Hepatocyte (in vitro differentiated cells): ENCODE measurements around the gene MICAL3. TPM values are rescaled to one million over a fixed set of nuclear protein-coding genes. Genes with fewer than 3 reads are reported as not detected.
A peak's percentile ranks its signal among the peaks of the same experiment; 100 is the strongest.

Source experiments
- DNase-seq: peaks from one replicate; pipeline ENCODE4 v3.0.0-alpha.2; 2016; ENCODE audit warnings: low spot score
- H2AFZ ChIP-seq: fragments of 200-600 bp; sonication (generic); 2 replicates; pipeline ENCODE4 v1.6.0; 2016; ENCODE audit warnings: antibody characterized with exemption, mild to moderate bottlenecking
- H3K27ac ChIP-seq: fragments of 200-600 bp; sonication (generic); 2 replicates; pipeline ENCODE4 v1.5.1; 2016; ENCODE audit warnings: mild to moderate bottlenecking
- H3K27me3 ChIP-seq: fragments of 200-600 bp; sonication (generic); 2 replicates; pipeline ENCODE4 v1.6.1; 2016
- H3K36me3 ChIP-seq: fragments of 200-600 bp; sonication (generic); replicated peaks from 2 replicates; pipeline ENCODE4 v1.5.1; 2016; ENCODE audit warnings: low read depth; ENCODE audit not compliant: insufficient read depth
- H3K4me1 ChIP-seq: fragments of 200-600 bp; sonication (generic); 2 replicates; pipeline ENCODE4 v1.5.1; 2016; ENCODE audit warnings: mild to moderate bottlenecking, moderate library complexity; ENCODE audit not compliant: insufficient read depth
- H3K4me2 ChIP-seq: fragments of 200-600 bp; sonication (generic); 2 replicates; pipeline ENCODE4 v1.6.0; 2016
- H3K4me3 ChIP-seq: fragments of 200-600 bp; sonication (generic); 2 replicates; pipeline ENCODE4 v1.5.1; 2016; ENCODE audit warnings: mild to moderate bottlenecking
- H3K79me2 ChIP-seq: fragments of 200-600 bp; sonication (generic); 2 replicates; pipeline ENCODE4 v1.6.0; 2017; ENCODE audit warnings: mild to moderate bottlenecking
- H3K9me2 ChIP-seq: fragments of 200-600 bp; sonication (generic); replicated peaks from 2 replicates; pipeline ENCODE4 v1.6.0; 2017; ENCODE audit warnings: mild to moderate bottlenecking; ENCODE audit not compliant: insufficient read depth
- H3K9me3 ChIP-seq: fragments of 200-600 bp; sonication (generic); 2 replicates; pipeline ENCODE4 v1.5.1; 2016; ENCODE audit warnings: low read depth, mild to moderate bottlenecking
- H4K20me1 ChIP-seq: fragments of 200-600 bp; sonication (generic); 2 replicates; pipeline ENCODE4 v1.6.0; 2016; ENCODE audit warnings: mild to moderate bottlenecking; ENCODE audit not compliant: insufficient read depth, poor library complexity, severe bottlenecking
- CTCF ChIP-seq: fragments of 200-600 bp; sonication (generic); IDR thresholded peaks from 2 replicates; pipeline ENCODE4 v1.5.1; 2016; ENCODE audit warnings: antibody characterized with exemption, mild to moderate bottlenecking; ENCODE audit not compliant: poor library complexity
- EZH2 ChIP-seq: fragments of 200-600 bp; sonication (generic); IDR thresholded peaks from 2 replicates; pipeline ENCODE4 v1.6.1; 2016; ENCODE audit warnings: antibody characterized with exemption, mild to moderate bottlenecking, borderline replicate concordance
- EZH2phosphoT487 ChIP-seq: fragments of 200-600 bp; sonication (generic); IDR thresholded peaks from one replicate; pipeline ENCODE4 v1.6.1; 2018; ENCODE audit warnings: antibody characterized with exemption, mild to moderate bottlenecking, low read depth, moderate library complexity; ENCODE audit not compliant: unreplicated experiment, severe bottlenecking
- WGBS: methylation state at CpG from one replicate; pipeline ENCODE4 v1.1.6; 2016; ENCODE audit warnings: low lambda C conversion rate; ENCODE audit errors: missing lambda C conversion rate; 5-methylcytosine and 5-hydroxymethylcytosine counted together
- polyA plus RNA-seq: library from polyadenylated mRNA; unstranded; fragments of >200 nt; fragmentation: Nextera tagmentation; extraction: Ambion mirVana; gene quantifications from 2 replicates; pipeline ENCODE4 v1.2.1, GENCODE V29; 2016
- total RNA-seq: library from RNA; depleted of rRNA; stranded (reverse); fragments of >200 nt; gene quantifications from 2 replicates; pipeline ENCODE4 v1.2.3, GENCODE V29; 2014

Gene MICAL3
- total and polyA plus RNA-seq, 2 experiments from 2014 or later: 4.6 to 22.7 TPM

- Histone ChIP-seq H3K27ac (no peak overlapping the region), H4K20me1 (peaks cover 6% of the 10 kb centered on the region)
- TF ChIP-seq EZH2phosphoT487 (no peak), EZH2 (no peak), CTCF (no peak)
Observed at GRCh38 chr22:17924076-17924475, 100.3 kb downstream of the MICAL3 start.

GRCh38 chr22:17922925-17923903 is 101.1 kb downstream of the MICAL3 start:
- H3K9me2 ChIP-seq: no peaks in the 10 kb centered on the region
- peak overlapping the region; percentile 56 for H3K27ac ChIP-seq
- H3K79me2 ChIP-seq: peaks cover 71% of the 10 kb centered on the region
- no peaks in the 10 kb centered on the region for H3K9me3 ChIP-seq
- no peak overlapping the region for H3K4me3 ChIP-seq
- H3K36me3 ChIP-seq: no peaks in the 10 kb centered on the region
- H3K4me2 ChIP-seq: no peak overlapping the region
- H2AFZ ChIP-seq: no peak overlapping the region
- no peaks in the 10 kb centered on the region for H3K27me3 ChIP-seq
- peaks cover 6% of the 10 kb centered on the region for H4K20me1 ChIP-seq
- H3K4me1 ChIP-seq: peaks cover 42% of the 10 kb centered on the region
- TF ChIP-seq EZH2 (no peak), EZH2phosphoT487 (no peak), CTCF (no peak)
- WGBS: 71% methylated on average over 2 of the region's 2 CpGs
- no peak for DNase-seq

More at GRCh38 chr22:17924076-17924475, 100.3 kb downstream of the MICAL3 start:
- H3K4me3 ChIP-seq: no peak overlapping the region
- H3K4me2 ChIP-seq: no peak overlapping the region
- 96% methylated on average over 7 of the region's 7 CpGs for WGBS
- peaks cover 65% of the 10 kb centered on the region for H3K79me2 ChIP-seq
- H2AFZ ChIP-seq: no peak overlapping the region
- H3K9me2 ChIP-seq: no peaks in the 10 kb centered on the region
- no peak for DNase-seq
- no peaks in the 10 kb centered on the region for H3K9me3 ChIP-seq
- H3K4me1 ChIP-seq: peaks cover 40% of the 10 kb centered on the region
- H3K27me3 ChIP-seq: no peaks in the 10 kb centered on the region
- H3K36me3 ChIP-seq: no peaks in the 10 kb centered on the region

GRCh38 chr22:17921871-17922821 is 102.2 kb downstream of the MICAL3 start:
- no peak overlapping the region for H3K4me3 ChIP-seq
- no peaks in the 10 kb centered on the region for H3K27me3 ChIP-seq
- no peaks in the 10 kb centered on the region for H3K9me3 ChIP-seq
- no peak overlapping the region for H2AFZ ChIP-seq
- peaks cover 4% of the 10 kb centered on the region for H4K20me1 ChIP-seq
- 28% methylated on average over 10 of the region's 14 CpGs for WGBS
- no peak for TF ChIP-seq CTCF
- TF ChIP-seq EZH2: no peak
- TF ChIP-seq EZH2phosphoT487: no peak
- H3K4me2 ChIP-seq: peak overlapping the region; percentile 61
- no peaks in the 10 kb centered on the region for H3K36me3 ChIP-seq
- H3K4me1 ChIP-seq: peaks cover 48% of the 10 kb centered on the region
- peak overlapping the region; percentile 86 for H3K27ac ChIP-seq
- peaks cover 74% of the 10 kb centered on the region for H3K79me2 ChIP-seq
- peak; percentile 79 for DNase-seq
- no peaks in the 10 kb centered on the region for H3K9me2 ChIP-seq
